Karpas-422 (cell line): ENCODE measurements around the gene GPR15LG. TPM values are rescaled to one million over a fixed set of nuclear protein-coding genes. Genes with fewer than 3 reads are reported as not detected.
"Not testable (repeated sequence)": the region's sequence is repeated elsewhere in the genome, so short reads cannot be mapped to it uniquely, and the experiment has no call there.

Experiments
- DNase-seq: peaks from one replicate; pipeline ENCODE4 v3.0.0-alpha.2; 2015
- H2AFZ ChIP-seq: fragments of 200-600 bp; sonication (generic); 2 replicates; pipeline ENCODE4 v1.6.1; 2014; ENCODE audit warnings: antibody characterized with exemption, low read length, mixed read lengths
- H3K27ac ChIP-seq: fragments of 200-600 bp; sonication (generic); 2 replicates; pipeline ENCODE4 v1.5.1; 2014; ENCODE audit warnings: mild to moderate bottlenecking, low read length, moderate library complexity
- H3K27me3 ChIP-seq: fragments of 200-600 bp; sonication (generic); 2 replicates; pipeline ENCODE4 v1.6.1; 2014; ENCODE audit warnings: low read length, mixed read lengths
- H3K36me3 ChIP-seq: fragments of 200-600 bp; sonication (generic); 2 replicates; pipeline ENCODE4 v1.6.1; 2014; ENCODE audit warnings: low read length, mixed read lengths; ENCODE audit not compliant: insufficient read depth
- H3K4me1 ChIP-seq: fragments of 200-600 bp; sonication (generic); 2 replicates; pipeline ENCODE4 v1.6.1; 2014; ENCODE audit warnings: mild to moderate bottlenecking, low read length, mixed read lengths
- H3K4me2 ChIP-seq: fragments of 200-600 bp; sonication (generic); 2 replicates; pipeline ENCODE4 v1.6.1; 2014; ENCODE audit warnings: low read length, low read depth, mild to moderate bottlenecking; ENCODE audit not compliant: poor library complexity, severe bottlenecking
- H3K4me3 ChIP-seq: fragments of 200-600 bp; sonication (generic); 2 replicates; pipeline ENCODE4 v1.5.1; 2014; ENCODE audit warnings: mild to moderate bottlenecking, antibody characterized with exemption, low read length, mixed read lengths
- H3K79me2 ChIP-seq: fragments of 200-600 bp; sonication (generic); 2 replicates; pipeline ENCODE4 v1.6.1; 2014; ENCODE audit warnings: mild to moderate bottlenecking, low read length, mixed read lengths
- H3K9ac ChIP-seq: fragments of 200-600 bp; sonication (generic); 2 replicates; pipeline ENCODE4 v1.6.0; 2014; ENCODE audit warnings: low read length
- H3K9me2 ChIP-seq: fragments of 200-600 bp; sonication (generic), shearing (Covaris generic); replicated peaks from 2 replicates; pipeline ENCODE4 v1.6.0; 2014; ENCODE audit warnings: mild to moderate bottlenecking, low read length, moderate library complexity; ENCODE audit not compliant: insufficient read depth
- H3K9me3 ChIP-seq: fragments of 300-700, 200-600 bp; sonication (generic); 2 replicates; pipeline ENCODE4 v1.6.1; 2014; ENCODE audit warnings: low read length, mixed read lengths
- H4K20me1 ChIP-seq: fragments of 200-600 bp; sonication (generic); 2 replicates; pipeline ENCODE4 v1.6.1; 2014; ENCODE audit warnings: mild to moderate bottlenecking, antibody characterized with exemption, low read length, low read depth; ENCODE audit not compliant: insufficient read depth
- total RNA-seq: library from RNA; depleted of rRNA; stranded (reverse); fragments of >200 nt; shearing (Covaris generic); gene quantifications from 2 replicates; pipeline ENCODE4 v1.2.3, GENCODE V29; 2014; ENCODE audit warnings: low replicate concordance; rRNA removed

GPR15LG gene
- not detected in 2 replicates for total RNA-seq

- DNase-seq, result no peak
- H3K4me2 ChIP-seq, result no peak within 1 kb of the TSS
- no peaks in the 10 kb centered on the region for H4K20me1 ChIP-seq
- no peak within 1 kb of the TSS for H3K27ac ChIP-seq
- no peaks in the 10 kb centered on the region for H3K36me3 ChIP-seq
- no peaks in the 10 kb centered on the region for H3K4me1 ChIP-seq
- H2AFZ ChIP-seq, result no peak within 1 kb of the TSS
- H3K4me3 ChIP-seq, result no peak within 1 kb of the TSS
- no peaks in the 10 kb centered on the region for H3K79me2 ChIP-seq
- H3K9ac ChIP-seq, result no peak within 1 kb of the TSS
- H3K27me3 ChIP-seq, result no peaks in the 10 kb centered on the region
- no peaks in the 10 kb centered on the region for H3K9me2 ChIP-seq
- H3K9me3 ChIP-seq, result no peaks in the 10 kb centered on the region
Measured at GRCh38 chr10:84173501-84173929, at the start of gene GPR15LG. Gene GPR15LG (plus strand): TSS chr10:84173801. CDS start chr10:84173852, 51 bp downstream.

- peak; percentile 65 for DNase-seq
- not testable (repeated sequence) for H3K9ac ChIP-seq, H3K4me2 ChIP-seq, H3K4me1 ChIP-seq, H3K79me2 ChIP-seq, H3K4me3 ChIP-seq, H3K9me2 ChIP-seq, H3K27me3 ChIP-seq, H3K9me3 ChIP-seq, H3K36me3 ChIP-seq, H3K27ac ChIP-seq, H2AFZ ChIP-seq, H4K20me1 ChIP-seq
Measured at GRCh38 chr10:84125910-84126784, 47.5 kb upstream of the GPR15LG start.

- Histone ChIP-seq H4K20me1 (no peaks in the 10 kb centered on the region), H2AFZ (no peak overlapping the region), H3K9me3 (no peaks in the 10 kb centered on the region), H3K4me3 (no peak overlapping the region), H3K4me1 (no peaks in the 10 kb centered on the region), H3K79me2 (no peaks in the 10 kb centered on the region), H3K9ac (no peak overlapping the region), H3K27me3 (no peaks in the 10 kb centered on the region), H3K9me2 (no peaks in the 10 kb centered on the region), H3K36me3 (no peaks in the 10 kb centered on the region), H3K4me2 (no peak overlapping the region), H3K27ac (no peak overlapping the region)
- DNase-seq, result no peak
Measured at GRCh38 chr10:84126785-84127167, 46.8 kb upstream of the GPR15LG start.

DNA sequence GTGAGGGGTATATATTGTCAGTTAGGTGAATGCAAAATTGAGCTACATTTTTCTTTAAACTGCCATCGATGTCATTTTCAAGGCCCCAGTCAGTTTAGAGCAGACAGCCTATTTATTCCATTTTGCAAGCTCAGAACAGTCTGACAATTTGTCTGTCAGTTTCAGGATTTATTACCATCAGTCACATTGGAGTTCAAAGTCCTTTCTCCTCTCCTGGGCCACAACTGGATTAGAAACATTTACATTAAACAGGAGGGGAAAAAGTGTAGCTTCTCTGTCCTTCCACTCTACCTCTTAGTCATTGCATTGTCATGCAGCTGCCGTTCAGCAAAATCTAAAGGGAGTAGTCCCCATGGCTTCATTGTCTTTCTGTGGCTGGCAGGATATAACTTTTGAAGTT lies 37.8 kb upstream of the GPR15LG start:
- no peak overlapping the region for H3K27ac ChIP-seq

DNA sequence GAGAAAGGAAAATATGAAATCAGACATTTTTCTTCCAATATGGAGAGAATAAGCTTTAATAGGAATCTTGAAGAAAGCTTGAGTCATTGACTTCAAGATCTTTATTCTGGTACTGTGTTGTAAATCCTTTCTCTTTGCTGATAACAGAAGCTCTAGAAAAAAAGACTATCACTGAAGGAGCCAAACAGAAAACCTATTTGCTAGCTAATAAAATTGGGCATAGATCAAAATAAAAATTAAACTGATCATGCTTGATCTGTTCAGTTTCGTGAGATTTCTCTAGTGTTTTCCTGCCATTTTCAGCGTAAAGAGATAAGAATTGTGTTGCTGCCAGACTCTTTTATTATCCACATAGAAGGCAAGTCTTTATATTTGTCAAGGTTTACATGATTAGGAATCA lies 35.8 kb upstream of the GPR15LG start:
- no peaks in the 10 kb centered on the region for H3K9me3 ChIP-seq
- no peaks in the 10 kb centered on the region; the same call in 1 of the 2 replicates for H3K9me2 ChIP-seq
- H3K9ac ChIP-seq, result no peak overlapping the region
- no peak overlapping the region for H3K4me2 ChIP-seq
- no peak for DNase-seq
- no peaks in the 10 kb centered on the region for H4K20me1 ChIP-seq
- H3K79me2 ChIP-seq, result peaks cover 26% of the 10 kb centered on the region
- H3K36me3 ChIP-seq, result peaks cover 3% of the 10 kb centered on the region; the same call in 1 of the 2 replicates
- H3K27me3 ChIP-seq, result no peaks in the 10 kb centered on the region
- no peak overlapping the region for H3K27ac ChIP-seq
- no peak overlapping the region for H3K4me3 ChIP-seq
- peaks cover 25% of the 10 kb centered on the region for H3K4me1 ChIP-seq
- peak overlapping the region; percentile 21; the same call in 1 of the 2 replicates for H2AFZ ChIP-seq

More for the DNA sequence above, 37.8 kb upstream of the GPR15LG start:
- no peaks in the 10 kb centered on the region for H4K20me1 ChIP-seq
- peaks cover 9% of the 10 kb centered on the region for H3K4me1 ChIP-seq
- no peaks in the 10 kb centered on the region for H3K9me3 ChIP-seq
- no peaks in the 10 kb centered on the region for H3K27me3 ChIP-seq
- peaks cover 15% of the 10 kb centered on the region for H3K79me2 ChIP-seq
- no peaks in the 10 kb centered on the region for H3K36me3 ChIP-seq
- H3K4me3 ChIP-seq, result no peak overlapping the region
- no peak for DNase-seq
- no peak overlapping the region for H3K9ac ChIP-seq
- no peak overlapping the region for H2AFZ ChIP-seq
- no peaks in the 10 kb centered on the region; the same call in 1 of the 2 replicates for H3K9me2 ChIP-seq
- H3K4me2 ChIP-seq, result no peak overlapping the region

- Histone ChIP-seq H3K9ac (no peak overlapping the region), H3K36me3 (peaks cover 9% of the 10 kb centered on the region; the same call in 1 of the 2 replicates), H3K4me2 (peak overlapping the region; percentile 60), H3K79me2 (peaks cover 28% of the 10 kb centered on the region), H3K27me3 (no peaks in the 10 kb centered on the region), H3K9me2 (no peaks in the 10 kb centered on the region; the same call in 1 of the 2 replicates), H3K9me3 (no peaks in the 10 kb centered on the region), H3K4me3 (peak overlapping the region; percentile 61; the same call in 1 of the 2 replicates), H3K4me1 (peaks cover 30% of the 10 kb centered on the region), H3K27ac (no peak overlapping the region), H4K20me1 (no peaks in the 10 kb centered on the region), H2AFZ (peak overlapping the region; percentile 89)
- peak; percentile 40 for DNase-seq
Measured at GRCh38 chr10:84138478-84139125, 35.0 kb upstream of the GPR15LG start.

DNA sequence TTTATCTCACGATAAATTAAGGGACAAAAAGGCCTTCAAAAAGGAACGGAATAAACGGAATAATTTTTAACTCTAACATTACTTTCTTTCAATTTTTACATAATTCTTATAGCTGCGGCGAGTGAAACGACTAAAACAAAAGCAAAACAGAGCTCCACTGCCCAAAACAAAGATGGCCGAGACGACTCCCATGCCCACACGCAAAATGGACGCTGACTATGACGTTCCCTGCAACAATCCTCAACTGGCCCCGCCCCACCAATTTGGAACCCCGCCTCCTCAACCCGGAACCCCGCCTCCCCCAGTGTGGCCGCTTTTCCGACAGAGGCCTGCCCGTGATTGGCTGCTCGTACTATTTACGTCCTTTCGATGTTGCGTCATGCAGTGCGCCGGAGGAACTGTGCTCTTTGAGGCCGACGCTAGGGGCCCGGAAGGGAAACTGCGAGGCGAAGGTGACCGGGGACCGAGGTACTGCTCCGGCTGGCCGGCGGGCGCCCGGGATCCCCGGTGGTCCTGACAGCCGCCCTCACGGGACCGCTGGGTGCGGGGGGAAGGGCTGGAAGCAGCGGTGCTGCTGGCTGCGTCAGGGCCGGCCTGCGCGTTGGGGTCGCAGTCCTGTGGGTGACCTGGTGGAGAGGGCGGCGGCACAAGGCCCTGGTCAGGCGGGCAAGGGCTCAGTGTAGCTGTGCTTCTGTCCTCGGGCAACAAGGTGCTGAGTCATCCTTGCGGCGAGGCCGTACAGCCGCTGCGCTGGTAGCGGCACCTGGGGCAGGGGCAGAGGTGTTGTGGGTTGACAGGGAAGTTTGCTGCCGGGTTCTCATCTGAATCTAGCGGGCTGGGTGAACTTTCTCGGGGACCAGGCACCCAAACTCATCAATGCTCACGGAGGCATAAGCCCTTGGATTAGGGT lies 34.2 kb upstream of the GPR15LG start, which contains the start of gene GHITM:
GHITM (plus strand) TSS at position 384 of the 910 bp plus-strand sequence. CDS start 1,992 bp downstream, outside the sequence.
- H3K4me2 ChIP-seq, result peak within 1 kb of the TSS; percentile 87
- peak within 1 kb of the TSS; percentile 89 for H2AFZ ChIP-seq
- H3K9ac ChIP-seq, result peak within 1 kb of the TSS; percentile 89
- no peak within 1 kb of the TSS for H3K27ac ChIP-seq
- H3K4me1 ChIP-seq, result peaks cover 30% of the 10 kb centered on the region
- H4K20me1 ChIP-seq, result no peaks in the 10 kb centered on the region
- H3K36me3 ChIP-seq, result peaks cover 12% of the 10 kb centered on the region; the same call in 1 of the 2 replicates
- H3K9me2 ChIP-seq, result no peaks in the 10 kb centered on the region; the same call in 1 of the 2 replicates
- no peaks in the 10 kb centered on the region for H3K27me3 ChIP-seq
- H3K4me3 ChIP-seq, result peak within 1 kb of the TSS; percentile 93
- peaks cover 28% of the 10 kb centered on the region for H3K79me2 ChIP-seq
- DNase-seq, result peak; percentile 96
- H3K9me3 ChIP-seq, result no peaks in the 10 kb centered on the region
